ENCODE measurements around the gene RELCH.
A peak's percentile ranks its signal among the peaks of the same experiment; 100 is the strongest.

The RELCH gene

DNA sequence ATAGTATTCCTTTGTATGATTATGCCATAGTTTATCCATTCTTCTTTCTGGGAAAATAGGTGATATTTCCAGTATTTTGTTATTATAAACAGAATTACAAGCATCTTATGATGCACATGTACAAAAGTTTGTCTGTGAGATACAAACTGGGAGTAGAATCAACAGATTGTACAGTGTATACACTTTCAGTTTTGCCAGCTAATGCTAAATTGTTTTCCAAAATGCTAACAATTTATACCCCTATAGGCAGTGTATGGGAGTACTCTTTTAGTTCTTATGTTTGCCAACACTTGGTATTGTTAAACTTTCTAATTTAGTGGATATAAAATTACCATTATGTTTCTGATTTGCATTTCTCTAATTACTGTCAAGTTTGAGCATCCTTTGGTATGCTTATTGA, 107.0 kb downstream of the RELCH start:
- Mint-ChIP-seq H3K9me3 (peaks cover 0 to 2% of the 10 kb centered on the region in 2 donors), H3K27me3 (no peaks in the 10 kb centered on the region), H3K4me3 (no peak overlapping the region), H3K36me3 (peaks cover 14 to 32% of the 10 kb centered on the region in 2 donors), H3K4me1 (peaks cover 19 to 27% of the 10 kb centered on the region in 2 donors), H3K27ac (no peak overlapping the region)
- ATAC-seq (replicated peaks) (no peak), DNase-seq (no peak)

DNA sequence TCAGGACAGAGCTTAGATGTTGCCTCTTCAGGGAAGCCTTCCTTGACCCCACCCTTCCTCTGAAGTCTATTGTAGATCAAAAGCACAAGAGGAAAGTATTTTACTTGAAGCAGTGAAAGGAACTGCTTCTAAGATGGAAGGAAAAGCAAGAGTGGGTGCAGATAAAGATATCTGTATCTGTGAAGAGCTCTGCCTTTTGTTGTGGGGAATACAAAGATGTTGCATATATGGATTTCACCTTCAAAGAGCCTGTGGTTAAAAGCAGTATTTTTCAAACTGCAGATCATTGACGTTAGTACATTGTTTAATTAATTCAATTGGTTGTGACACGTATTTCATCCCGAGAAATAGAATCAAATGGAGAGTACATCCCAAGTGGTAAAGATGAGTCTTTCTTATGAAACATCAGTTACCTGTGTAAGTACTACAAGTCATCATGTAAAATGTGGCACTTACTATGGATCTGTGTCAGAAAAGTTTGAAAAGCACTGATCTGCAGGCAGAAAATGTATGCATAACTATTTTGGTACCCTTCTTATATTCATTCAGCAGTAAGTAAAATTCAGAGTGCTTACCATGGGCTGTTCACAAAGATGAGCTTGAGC, 113.4 kb downstream of the RELCH start:
- Mint-ChIP-seq H3K4me3 (no peak overlapping the region), H3K36me3 (peaks cover 45 to 71% of the 10 kb centered on the region in 2 donors), H3K9me3 (peaks cover 0 to 2% of the 10 kb centered on the region in 2 donors), H3K27me3 (no peaks in the 10 kb centered on the region), H3K4me1 (peaks cover 15 to 19% of the 10 kb centered on the region in 2 donors), H3K27ac (no peak overlapping the region)
- no peak for DNase-seq
- ATAC-seq (replicated peaks): no peak

GRCh38 chr18:62301322-62301721, 114.3 kb downstream of the RELCH start:
- no peak overlapping the region for H3K4me3 Mint-ChIP-seq
- H3K36me3 Mint-ChIP-seq: peaks cover 42 to 65% of the 10 kb centered on the region in 2 donors
- no peak overlapping the region for H3K27ac Mint-ChIP-seq
- no peaks in the 10 kb centered on the region for H3K9me3 Mint-ChIP-seq
- H3K27me3 Mint-ChIP-seq: no peaks in the 10 kb centered on the region
- H3K4me1 Mint-ChIP-seq: peaks cover 12 to 15% of the 10 kb centered on the region in 2 donors
- ATAC-seq (replicated peaks): no peak
- DNase-seq: no peak

GRCh38 chr18:62312851-62313250, 125.8 kb downstream of the RELCH start:
- DNase-seq (no peak), ATAC-seq (replicated peaks) (peak; percentile 88 to 89)
- H3K9me3 Mint-ChIP-seq: no peaks in the 10 kb centered on the region
- H3K4me3 Mint-ChIP-seq: no peak overlapping the region
- no peaks in the 10 kb centered on the region for H3K4me1 Mint-ChIP-seq
- no peak overlapping the region for H3K27ac Mint-ChIP-seq
- peaks cover 0 to 6% of the 10 kb centered on the region in 2 donors for H3K27me3 Mint-ChIP-seq
- H3K36me3 Mint-ChIP-seq: peaks cover 9 to 14% of the 10 kb centered on the region in 2 donors

DNA sequence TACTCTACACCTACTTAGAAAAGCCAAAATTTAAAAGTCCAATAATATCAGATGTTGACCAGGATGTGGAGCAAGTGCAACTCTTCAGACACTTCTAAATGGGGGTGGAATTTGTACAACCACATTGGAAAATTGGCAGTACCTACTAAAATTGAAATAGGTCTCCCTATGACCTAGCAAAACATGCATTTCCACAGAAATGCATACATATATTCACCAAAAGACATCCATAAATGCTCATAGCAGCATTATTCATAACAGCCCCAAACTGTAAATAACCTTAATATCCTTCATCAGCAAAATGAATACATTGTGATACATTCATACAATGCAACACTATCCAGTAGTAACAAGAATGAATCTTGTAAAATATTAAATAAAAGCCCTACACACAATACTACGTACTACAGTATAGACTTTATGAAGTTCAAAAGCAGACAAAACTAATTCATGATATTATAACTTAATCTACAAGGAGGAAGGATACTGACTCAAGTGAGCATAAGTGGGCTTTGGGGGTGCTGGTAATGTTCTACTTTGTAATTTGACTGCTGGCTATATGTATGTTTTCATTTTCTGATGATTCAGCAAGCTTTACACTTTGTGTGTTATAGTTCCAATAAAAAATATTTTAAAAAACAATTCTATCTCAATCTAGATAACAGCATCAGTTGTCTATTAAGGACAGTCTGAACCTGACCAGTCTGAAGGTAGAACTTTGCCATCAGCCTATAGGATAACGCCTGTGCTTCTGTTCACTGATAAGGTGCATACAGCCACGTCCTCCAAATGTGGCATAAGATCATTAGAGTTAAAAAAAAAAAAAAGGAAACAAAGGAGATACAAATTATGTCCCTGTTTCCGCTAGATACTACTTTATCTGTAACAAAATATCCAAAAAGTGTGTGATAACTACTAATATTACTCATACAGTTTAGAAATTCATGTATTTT, 131.4 kb downstream of the RELCH start:
- Mint-ChIP-seq H3K9me3 (no peaks in the 10 kb centered on the region), H3K4me3 (no peak overlapping the region), H3K4me1 (peaks cover 11 to 17% of the 10 kb centered on the region in 2 donors), H3K36me3 (no peaks in the 10 kb centered on the region), H3K27ac (no peak overlapping the region), H3K27me3 (peaks cover 0 to 17% of the 10 kb centered on the region in 2 donors)
- no peak for DNase-seq
- no peak for ATAC-seq (replicated peaks)

- H3K4me1 Mint-ChIP-seq: peaks cover 29 to 37% of the 10 kb centered on the region in 2 donors
- ATAC-seq (replicated peaks) (no peak), DNase-seq (no peak)
- H3K27ac Mint-ChIP-seq: no peak overlapping the region
- no peaks in the 10 kb centered on the region for H3K9me3 Mint-ChIP-seq
- peaks cover 9 to 32% of the 10 kb centered on the region in 2 donors for H3K27me3 Mint-ChIP-seq
- H3K4me3 Mint-ChIP-seq: no peak overlapping the region
- H3K36me3 Mint-ChIP-seq: peaks cover 0 to 3% of the 10 kb centered on the region in 2 donors
Measured at GRCh38 chr18:62321201-62321600, 134.1 kb downstream of the RELCH start.

- H3K9me3 Mint-ChIP-seq: no peaks in the 10 kb centered on the region
- H3K27me3 Mint-ChIP-seq: peaks cover 17 to 44% of the 10 kb centered on the region in 2 donors
- peaks cover 32 to 39% of the 10 kb centered on the region in 2 donors for H3K4me1 Mint-ChIP-seq
- H3K4me3 Mint-ChIP-seq: peak overlapping the region; percentile 28 to 89
- DNase-seq (no peak), ATAC-seq (replicated peaks) (no peak)
- peak overlapping the region; percentile 14 for H3K27ac Mint-ChIP-seq
- peaks cover 3 to 4% of the 10 kb centered on the region in 2 donors for H3K36me3 Mint-ChIP-seq
Measured at GRCh38 chr18:62323483-62324180, 136.6 kb downstream of the RELCH start.

DNA sequence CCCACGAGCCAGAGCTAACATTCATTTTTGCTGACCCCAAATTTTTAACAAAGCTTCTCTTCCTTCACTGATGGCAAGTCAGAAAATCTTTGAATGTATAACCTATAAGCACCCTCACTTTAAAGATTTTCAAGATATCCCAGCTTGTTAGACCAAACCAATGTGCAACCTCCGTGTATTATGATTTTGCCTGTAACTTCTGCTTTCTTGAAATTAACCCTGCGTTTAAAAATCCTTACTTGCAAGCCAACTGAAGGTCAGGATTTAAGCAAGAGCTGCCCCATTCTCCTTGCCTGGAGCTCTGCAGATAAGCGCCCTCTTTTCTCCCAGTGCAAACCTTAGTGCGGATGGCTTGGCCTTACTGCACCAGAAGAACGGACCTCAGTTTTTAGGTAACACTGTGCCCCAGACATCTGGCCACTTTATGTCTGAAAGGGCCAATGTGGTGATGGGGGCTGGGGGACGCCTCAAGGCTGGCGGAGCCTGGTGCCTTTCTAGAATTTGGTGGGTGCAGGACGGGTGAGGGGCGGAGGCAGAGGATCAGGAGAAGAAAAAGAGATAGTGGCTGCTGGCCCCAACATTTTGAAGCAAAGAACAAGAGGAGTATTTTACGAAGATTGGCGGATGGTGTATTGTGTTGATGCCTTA, 137.2 kb downstream of the RELCH start:
- Mint-ChIP-seq H3K4me3 (peak overlapping the region; percentile 58 to 89), H3K9me3 (no peaks in the 10 kb centered on the region), H3K4me1 (peaks cover 32 to 39% of the 10 kb centered on the region in 2 donors), H3K36me3 (peaks cover 3 to 4% of the 10 kb centered on the region in 2 donors), H3K27ac (peak overlapping the region; percentile 89), H3K27me3 (peaks cover 22 to 50% of the 10 kb centered on the region in 2 donors)
- DNase-seq: no peak
- peak in 1 of 2 donors; percentile 20 for ATAC-seq (replicated peaks)

DNA sequence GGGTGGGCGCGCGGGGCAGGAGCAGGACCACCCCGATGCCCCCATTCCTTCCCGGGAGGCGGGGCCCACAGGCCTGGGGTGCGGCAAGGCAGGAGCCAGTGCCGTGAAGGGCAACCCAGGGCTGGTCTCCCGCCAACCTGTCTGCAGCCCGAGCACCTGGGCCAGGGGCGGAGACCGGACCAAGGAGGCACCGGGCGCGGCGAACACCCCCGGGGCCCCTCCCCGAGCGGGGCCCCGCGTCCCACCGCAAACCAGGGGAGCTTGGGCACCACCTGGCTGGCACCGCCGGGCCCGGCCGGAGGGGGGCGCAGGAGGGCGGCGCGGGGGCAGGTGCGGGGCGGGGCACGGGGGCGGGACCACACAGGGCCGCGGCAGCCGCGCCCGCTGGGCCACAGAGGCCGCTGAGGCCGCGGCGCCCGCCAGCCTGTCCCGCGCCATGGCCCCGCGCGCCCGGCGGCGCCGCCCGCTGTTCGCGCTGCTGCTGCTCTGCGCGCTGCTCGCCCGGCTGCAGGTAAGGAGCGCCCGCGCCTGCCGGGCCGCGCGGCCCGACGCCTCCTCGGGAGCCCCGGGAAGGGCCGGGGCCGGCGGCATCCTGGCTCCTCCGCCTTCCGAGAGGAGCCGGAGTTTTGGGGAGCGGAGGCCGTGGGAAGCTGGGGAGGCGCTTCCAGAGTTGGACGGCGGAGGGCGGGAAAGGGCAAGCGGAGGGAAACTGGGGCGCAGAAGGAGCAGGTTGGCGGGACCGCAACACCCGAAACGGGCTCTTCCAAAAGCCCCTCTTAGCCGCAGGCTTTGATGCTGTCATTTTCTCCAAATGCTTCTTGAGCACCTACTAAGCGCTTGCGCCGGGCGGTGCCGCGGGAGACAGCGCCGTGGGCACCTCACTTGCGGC, 138.1 kb downstream of the RELCH start, which contains the start of gene TNFRSF11A:
TSS of gene TNFRSF11A (plus strand) at position 394 of the 889 bp plus-strand sequence. CDS start at position 437, 43 bp downstream.
- Mint-ChIP-seq H3K9me3 (no peaks in the 10 kb centered on the region), H3K27ac (peak within 1 kb of the TSS; percentile 89), H3K27me3 (peaks cover 29 to 59% of the 10 kb centered on the region in 2 donors), H3K36me3 (peaks cover 3 to 5% of the 10 kb centered on the region in 2 donors), H3K4me1 (peaks cover 36 to 41% of the 10 kb centered on the region in 2 donors), H3K4me3 (peak within 1 kb of the TSS; percentile 89)
- peak; percentile 72 to 83 for ATAC-seq (replicated peaks)
- DNase-seq: peak; percentile 33

DNA sequence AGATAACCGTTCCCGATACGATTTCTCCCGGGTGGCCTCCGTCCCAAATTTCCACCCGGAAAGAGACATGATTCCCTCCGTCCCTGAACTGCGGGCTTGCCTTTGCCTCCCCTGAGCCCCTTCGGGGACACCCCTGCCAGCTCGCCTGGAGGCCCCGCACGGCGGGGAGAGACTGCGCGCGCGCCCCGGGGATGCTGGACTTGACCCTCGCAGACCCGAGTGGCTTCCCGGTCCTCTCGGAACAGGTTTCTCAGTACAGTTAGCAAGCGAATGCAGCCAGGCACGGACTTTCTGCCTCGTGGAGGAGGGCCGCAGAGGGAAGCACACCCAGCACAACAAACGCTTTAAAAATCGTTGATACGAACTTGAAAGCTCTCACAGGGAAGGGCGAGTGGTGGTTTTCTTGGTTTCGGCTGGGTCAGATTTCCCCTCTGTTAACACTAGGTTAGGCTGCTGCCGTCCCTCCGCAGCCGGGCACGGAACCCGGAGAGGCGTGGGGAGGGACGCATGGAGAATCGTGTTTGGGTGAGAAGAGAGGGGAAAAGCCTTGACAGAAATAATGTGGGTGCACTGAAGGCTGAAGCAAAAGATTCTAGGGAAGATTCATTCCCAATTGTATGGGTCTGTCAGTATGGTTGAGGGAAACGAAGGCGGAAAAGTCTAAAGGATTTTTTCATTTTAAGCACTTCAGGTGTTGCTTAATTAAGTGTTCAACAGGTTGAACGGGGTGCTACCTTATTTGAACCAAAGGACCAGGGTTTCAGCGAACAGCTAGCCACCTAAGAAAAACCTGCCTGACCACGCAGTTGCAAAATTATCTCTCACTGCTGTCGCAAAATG, 139.0 kb downstream of the RELCH start:
- no peak for DNase-seq
- peak; percentile 30 to 38 for ATAC-seq (replicated peaks)
- peaks cover 36 to 45% of the 10 kb centered on the region in 2 donors for H3K4me1 Mint-ChIP-seq
- peaks cover 34 to 65% of the 10 kb centered on the region in 2 donors for H3K27me3 Mint-ChIP-seq
- H3K9me3 Mint-ChIP-seq: no peaks in the 10 kb centered on the region
- peaks cover 3 to 9% of the 10 kb centered on the region in 2 donors for H3K36me3 Mint-ChIP-seq
- peak overlapping the region; percentile 86 to 89 for H3K4me3 Mint-ChIP-seq
- peak overlapping the region; percentile 44 for H3K27ac Mint-ChIP-seq

DNA sequence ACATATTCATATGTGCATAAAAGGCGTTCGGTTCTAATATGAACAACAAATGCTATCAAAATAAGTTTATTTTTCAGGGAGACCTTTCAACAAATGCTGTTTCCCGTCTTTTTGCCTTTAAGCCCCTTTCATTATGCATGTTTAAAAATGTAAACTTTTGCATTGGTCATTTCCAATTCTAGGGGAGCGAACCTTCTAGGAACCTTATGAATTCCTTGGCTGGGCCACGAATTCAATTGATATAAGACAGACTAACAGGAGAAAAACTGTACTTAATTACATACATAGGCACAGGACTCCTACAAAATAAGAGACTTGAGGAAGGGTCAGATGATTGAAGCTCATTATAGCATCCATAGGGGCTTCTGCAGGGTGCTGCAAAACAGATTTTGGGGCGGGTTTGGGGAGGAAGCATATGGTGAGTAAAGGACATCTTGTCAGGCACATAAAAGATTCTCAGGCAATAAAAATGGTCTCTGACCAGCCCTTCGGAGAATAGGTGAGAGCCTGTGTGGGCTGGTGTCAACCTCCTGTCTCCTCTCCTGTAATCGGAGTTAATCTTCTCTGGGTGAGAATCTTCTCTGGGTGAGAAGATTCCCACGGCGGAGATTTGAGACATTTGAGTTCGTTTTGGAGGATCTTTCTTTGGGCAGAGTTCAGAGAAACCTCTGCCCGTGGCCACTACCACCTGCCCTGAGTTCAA, 139.7 kb downstream of the RELCH start:
- DNase-seq (no peak), ATAC-seq (replicated peaks) (no peak)
- H3K9me3 Mint-ChIP-seq: no peaks in the 10 kb centered on the region
- H3K4me3 Mint-ChIP-seq: no peak overlapping the region
- peaks cover 3 to 9% of the 10 kb centered on the region in 2 donors for H3K36me3 Mint-ChIP-seq
- peaks cover 41 to 72% of the 10 kb centered on the region in 2 donors for H3K27me3 Mint-ChIP-seq
- H3K4me1 Mint-ChIP-seq: peaks cover 42 to 46% of the 10 kb centered on the region in 2 donors
- no peak overlapping the region for H3K27ac Mint-ChIP-seq

GRCh38 chr18:62327977-62328376, 140.9 kb downstream of the RELCH start:
- no peaks in the 10 kb centered on the region for H3K9me3 Mint-ChIP-seq
- H3K4me3 Mint-ChIP-seq: no peak overlapping the region
- no peak for ATAC-seq (replicated peaks)
- no peak for DNase-seq
- H3K27me3 Mint-ChIP-seq: peaks cover 47 to 73% of the 10 kb centered on the region in 2 donors
- peaks cover 43 to 51% of the 10 kb centered on the region in 2 donors for H3K4me1 Mint-ChIP-seq
- no peak overlapping the region for H3K27ac Mint-ChIP-seq
- peaks cover 3 to 9% of the 10 kb centered on the region in 2 donors for H3K36me3 Mint-ChIP-seq
